ENCODE data around the gene POLQ. TPM values are rescaled to one million over a fixed set of nuclear protein-coding genes. Genes with fewer than 3 reads are reported as not detected.

POLQ gene
- total and polyA plus RNA-seq, 2 of the 4 experiments (the other 2 are of a cell fraction), result 1.8 to 5.0 TPM

DNA sequence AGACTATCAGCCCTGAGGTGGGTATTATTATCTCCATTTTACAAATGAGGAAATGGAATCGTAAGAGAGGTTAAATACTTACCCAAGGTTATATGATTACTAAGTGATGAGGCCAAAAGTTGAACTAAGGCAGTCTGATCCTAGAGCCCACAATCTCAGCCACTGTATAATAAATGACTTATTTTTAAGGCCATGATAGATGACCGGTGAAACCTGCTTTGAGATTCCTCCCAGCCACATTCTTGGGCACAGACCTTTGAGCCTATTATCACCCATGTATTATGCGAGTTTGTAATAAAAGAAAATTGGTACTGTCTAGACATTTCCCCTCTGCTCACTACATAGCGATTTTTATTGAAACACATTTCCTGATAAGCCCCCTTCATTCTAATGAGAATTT, 37.4 kb downstream of the POLQ start:
- Histone ChIP-seq H2AFZ (replicated peaks; ENCODE audit: low read length, poor library complexity) (no peak overlapping the region), H4K91ac (ENCODE audit: insufficient read depth, low read depth, low read length) (no peak overlapping the region), H3K23ac (ENCODE audit: low read depth, low read length) (no peak overlapping the region), H3K56ac (ENCODE audit: extremely low read depth, insufficient read depth, low read length) (no peak overlapping the region), H3K79me1 (ENCODE audit: low read depth in 1 of 2, low read length in 2 of 2) (no peaks in the 10 kb centered on the region), H2AK5ac (ENCODE audit: low read depth, low read length) (no peak overlapping the region), H3K4me1 (ENCODE audit: control insufficient read depth, insufficient read depth, low read length) (no peaks in the 10 kb centered on the region), H2BK5ac (ENCODE audit: low read depth, low read length, poor library complexity, severe bottlenecking) (no peak overlapping the region), H3K27me3 (ENCODE audit: control insufficient read depth, insufficient read depth, low read length) (no peaks in the 10 kb centered on the region), H4K20me1 (ENCODE audit: insufficient read depth, low read length) (no peaks in the 10 kb centered on the region), H2BK20ac (ENCODE audit: low read depth, low read length) (no peak overlapping the region), H3K4ac (ENCODE audit: low read depth, low read length) (no peak overlapping the region), H4K8ac (ENCODE audit: low read depth in 2 of 2, low read length in 2 of 2) (no peak overlapping the region), H3K4me2 (ENCODE audit: low read depth, low read length) (no peak overlapping the region), H3K4me3 (ENCODE audit: insufficient read depth, low read depth, low read length) (no peak overlapping the region), H3K9me3 (ENCODE audit: control insufficient read depth, insufficient read depth, low read length) (no peaks in the 10 kb centered on the region), H2BK15ac (ENCODE audit: low read depth, low read length) (no peak overlapping the region), H3K9me1 (ENCODE audit: insufficient read depth, low read length) (no peaks in the 10 kb centered on the region), H2BK120ac (ENCODE audit: low read depth, low read length) (no peak overlapping the region), H3K27ac (ENCODE audit: insufficient read depth, low read length) (no peak overlapping the region), H3K36me3 (ENCODE audit: control insufficient read depth, insufficient read depth, low read length) (no peaks in the 10 kb centered on the region), H3K18ac (ENCODE audit: low read depth, low read length) (no peak overlapping the region), H3K14ac (replicated peaks; ENCODE audit: low read depth, low read length) (no peak overlapping the region), H4K5ac (ENCODE audit: low read depth, low read length) (no peak overlapping the region), H3K9ac (ENCODE audit: low read depth, low read length) (no peak overlapping the region), H2AK9ac (replicated peaks; ENCODE audit: low read depth, low read length, poor library complexity) (no peak overlapping the region)
- in situ Hi-C loops (cut with MboI; ENCODE audit: low sequenced_read_pairs) (loop anchor here (25.0 kb wide), 1 partner anchor 96 kb away; no protein-coding TSS in a partner anchor), dilution Hi-C loops (cut with HindIII; ENCODE audit: low sequenced_read_pairs, unreplicated experiment) (no loop called here), intact Hi-C loops (cut with micrococcal nuclease) (no loop called here)
- POLR2A ChIA-PET (ENCODE audit: unreplicated experiment), result no interaction called here
- no peak for DNase-seq
- no TSS peak for BruUV-seq (replicated peaks)
- CTCF ChIA-PET, result no interaction called here
- no peak for ATAC-seq (ENCODE audit: low read depth)
- 89% methylated on average over 1 of the region's 4 CpGs; no CpG with 5 or more reads in 1 of the 2 experiments for WGBS, 2 experiments (ENCODE audit: extremely low coverage in 2 of 2, insufficient read length in 1 of 2)
- TF ChIP-seq RAD21 (IDR thresholded peaks at IDR 0.05; ENCODE audit: low read length) (no peak), MAZ (IDR thresholded peaks at IDR 0.05; ENCODE audit: borderline replicate concordance, low read depth, low read length) (no peak)
- TF ChIP-seq, protein P1, sequence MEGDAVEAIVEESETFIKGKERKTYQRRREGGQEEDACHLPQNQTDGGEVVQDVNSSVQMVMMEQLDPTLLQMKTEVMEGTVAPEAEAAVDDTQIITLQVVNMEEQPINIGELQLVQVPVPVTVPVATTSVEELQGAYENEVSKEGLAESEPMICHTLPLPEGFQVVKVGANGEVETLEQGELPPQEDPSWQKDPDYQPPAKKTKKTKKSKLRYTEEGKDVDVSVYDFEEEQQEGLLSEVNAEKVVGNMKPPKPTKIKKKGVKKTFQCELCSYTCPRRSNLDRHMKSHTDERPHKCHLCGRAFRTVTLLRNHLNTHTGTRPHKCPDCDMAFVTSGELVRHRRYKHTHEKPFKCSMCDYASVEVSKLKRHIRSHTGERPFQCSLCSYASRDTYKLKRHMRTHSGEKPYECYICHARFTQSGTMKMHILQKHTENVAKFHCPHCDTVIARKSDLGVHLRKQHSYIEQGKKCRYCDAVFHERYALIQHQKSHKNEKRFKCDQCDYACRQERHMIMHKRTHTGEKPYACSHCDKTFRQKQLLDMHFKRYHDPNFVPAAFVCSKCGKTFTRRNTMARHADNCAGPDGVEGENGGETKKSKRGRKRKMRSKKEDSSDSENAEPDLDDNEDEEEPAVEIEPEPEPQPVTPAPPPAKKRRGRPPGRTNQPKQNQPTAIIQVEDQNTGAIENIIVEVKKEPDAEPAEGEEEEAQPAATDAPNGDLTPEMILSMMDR (conservative IDR thresholded peaks at IDR 0.05; ENCODE audit: low read depth, low read length), result no peak

Data from IMR-90 (cell line).